Measurements from ENCODE around the gene TOB2.

Gene TOB2

GRCh38 chr22:41395531-41396240 lies 50.9 kb downstream of the TOB2 start:
- no peak overlapping the region for H3K27ac ChIP-seq
- H3K4me1 ChIP-seq, result 0 out of 2 replicates have a peak, but pooled peaks cover 4% of the 10 kb centered on the region
- no peak overlapping the region for H3K9ac ChIP-seq
- H4K20me1 ChIP-seq, result no peaks in the 10 kb centered on the region
- no peaks in the 10 kb centered on the region for H3K27me3 ChIP-seq
- no peak overlapping the region for H3K4me3 ChIP-seq
- no peak overlapping the region for H3K4me2 ChIP-seq
- H3K9me3 ChIP-seq, result no peaks in the 10 kb centered on the region
- TF ChIP-seq Cebpa-rat (IDR thresholded peaks at IDR 0.05), result no peak
- H3K36me3 ChIP-seq, result peaks cover 68% of the 10 kb centered on the region

- H3K9ac ChIP-seq, result no peak overlapping the region
- peaks cover 85% of the 10 kb centered on the region for H3K36me3 ChIP-seq
- H3K27ac ChIP-seq, result no peak overlapping the region
These were observed 52.6 kb downstream of the TOB2 start for GRCh38 chr22:41394012-41394356.

GRCh38 chr22:41387341-41387740 lies 59.3 kb downstream of the TOB2 start:
- TF ChIP-seq Cebpa-rat (IDR thresholded peaks at IDR 0.05), result no peak
- no peaks in the 10 kb centered on the region for H3K27me3 ChIP-seq
- no peak overlapping the region for H3K27ac ChIP-seq
- no peak overlapping the region for H3K4me2 ChIP-seq
- H3K36me3 ChIP-seq, result peaks cover 52% of the 10 kb centered on the region
- peaks cover 13% of the 10 kb centered on the region for H4K20me1 ChIP-seq
- H3K9me3 ChIP-seq, result no peaks in the 10 kb centered on the region
- H3K4me3 ChIP-seq, result no peak overlapping the region
- H3K9ac ChIP-seq, result no peak overlapping the region
- peaks cover 18% of the 10 kb centered on the region for H3K4me1 ChIP-seq

More at GRCh38 chr22:41394012-41394356, 52.6 kb downstream of the TOB2 start:
- no peak for TF ChIP-seq Cebpa-rat (IDR thresholded peaks at IDR 0.05)
- Histone ChIP-seq H3K4me1 (0 out of 2 replicates have a peak, but pooled peaks cover 4% of the 10 kb centered on the region), H3K4me3 (no peak overlapping the region), H3K9me3 (no peaks in the 10 kb centered on the region), H3K4me2 (no peak overlapping the region), H3K27me3 (no peaks in the 10 kb centered on the region), H4K20me1 (no peaks in the 10 kb centered on the region)

GRCh38 chr22:41384128-41384527 lies 62.5 kb downstream of the TOB2 start:
- H3K4me3 ChIP-seq, result no peak overlapping the region
- H4K20me1 ChIP-seq, result peaks cover 13% of the 10 kb centered on the region
- peak overlapping the region; percentile 93 for H3K4me2 ChIP-seq
- peaks cover 20% of the 10 kb centered on the region for H3K36me3 ChIP-seq
- no peak for TF ChIP-seq Cebpa-rat (IDR thresholded peaks at IDR 0.05)
- no peaks in the 10 kb centered on the region for H3K27me3 ChIP-seq
- H3K9ac ChIP-seq, result no peak overlapping the region; the same call in 1 of the 2 replicates
- peaks cover 31% of the 10 kb centered on the region for H3K4me1 ChIP-seq
- H3K9me3 ChIP-seq, result no peaks in the 10 kb centered on the region
- no peak overlapping the region for H3K27ac ChIP-seq
